ENCODE data around the gene DCAF4L1.

GRCh38 chr4:41975341-41975740 lies 6.2 kb upstream of the DCAF4L1 start:
- TF ChIP-seq EP300 (IDR thresholded peaks at IDR 0.05) (no peak), CTCF (IDR thresholded peaks at IDR 0.05) (no peak)

All from tibial nerve (tissue), 4 donors.